Measurements from ENCODE around the gene EHMT2. TPM values are rescaled to one million over a fixed set of nuclear protein-coding genes. Genes with fewer than 3 reads are reported as not detected.
"Not testable (repeated sequence)": the region's sequence is repeated elsewhere in the genome, so short reads cannot be mapped to it uniquely, and the experiment has no call there.

The EHMT2 gene
- total RNA-seq, 1 donor, result 62.0 TPM

DNA sequence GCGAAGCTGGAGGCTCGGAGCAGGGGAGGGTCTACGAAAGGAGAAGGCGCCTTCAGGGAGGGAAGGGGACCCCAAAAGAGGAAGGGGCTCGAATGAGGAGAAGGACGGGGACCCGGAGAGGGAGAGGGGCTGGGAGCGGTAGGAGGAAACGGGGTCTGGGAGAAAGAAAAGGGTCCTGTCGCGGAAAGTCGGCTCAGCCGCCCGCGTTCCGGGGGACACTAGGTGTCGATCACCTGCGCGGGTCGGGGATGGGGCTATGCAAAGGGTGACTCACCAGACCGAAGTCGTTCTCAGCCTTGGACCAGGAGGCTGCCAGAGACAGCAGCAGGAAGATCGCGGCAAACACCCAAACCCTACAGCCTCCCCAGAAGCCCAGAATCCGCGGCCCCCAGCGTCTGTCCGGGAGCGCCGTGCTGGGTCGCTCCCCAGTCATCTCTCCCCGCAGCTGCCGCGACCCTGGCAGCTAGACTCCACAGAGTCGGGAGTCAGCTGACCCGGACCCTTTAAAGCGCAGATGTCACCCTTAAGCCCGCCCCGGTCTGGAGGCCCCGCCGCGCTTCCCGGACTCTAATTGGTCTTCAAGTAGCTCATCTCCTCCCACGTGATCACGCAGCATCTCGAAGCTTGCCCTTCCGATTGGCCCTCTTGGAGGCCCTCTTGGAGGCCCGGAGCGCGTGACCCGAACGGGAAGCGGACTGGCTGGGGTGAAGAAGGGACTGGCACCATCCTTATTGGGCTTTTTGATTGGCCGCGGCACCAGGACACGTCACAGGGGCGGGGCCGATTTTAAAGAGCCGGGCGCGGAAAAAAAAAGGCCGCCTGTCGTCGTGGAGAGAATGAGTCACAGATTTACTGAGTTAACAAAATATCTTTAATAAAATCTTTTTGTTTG is 34.9 kb downstream of the EHMT2 start, which contains the start of gene NEU1:
TSS of gene NEU1 (minus strand) at position 478 of the 892 bp plus-strand sequence. CDS start at position 433, 45 bp downstream.
- DNase-seq (ENCODE audit: low read depth), result peak; percentile 100

DNA sequence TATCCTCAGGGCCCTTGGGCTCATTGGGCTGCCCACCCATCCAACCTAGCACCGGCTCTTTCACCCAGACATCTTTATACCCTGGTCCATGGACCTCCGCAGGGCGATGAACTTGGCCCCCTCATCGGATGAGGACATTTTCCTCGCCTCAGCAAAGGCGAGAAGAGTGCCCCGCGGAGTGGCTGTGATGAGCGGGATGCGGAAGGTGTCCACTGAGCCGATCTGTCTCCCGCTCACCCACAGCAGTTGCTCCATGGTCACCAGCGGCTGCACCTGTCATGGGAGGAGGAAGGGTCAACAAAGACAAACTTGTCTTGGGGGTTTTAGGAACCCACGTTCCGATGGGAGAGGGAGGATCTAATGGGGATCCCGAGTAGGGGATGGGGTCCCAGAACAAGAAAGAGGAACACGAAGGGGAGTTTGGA is 35.6 kb downstream of the EHMT2 start:
- peak; percentile 8 for DNase-seq (ENCODE audit: low read depth)
- TF ChIP-seq, protein P1, sequence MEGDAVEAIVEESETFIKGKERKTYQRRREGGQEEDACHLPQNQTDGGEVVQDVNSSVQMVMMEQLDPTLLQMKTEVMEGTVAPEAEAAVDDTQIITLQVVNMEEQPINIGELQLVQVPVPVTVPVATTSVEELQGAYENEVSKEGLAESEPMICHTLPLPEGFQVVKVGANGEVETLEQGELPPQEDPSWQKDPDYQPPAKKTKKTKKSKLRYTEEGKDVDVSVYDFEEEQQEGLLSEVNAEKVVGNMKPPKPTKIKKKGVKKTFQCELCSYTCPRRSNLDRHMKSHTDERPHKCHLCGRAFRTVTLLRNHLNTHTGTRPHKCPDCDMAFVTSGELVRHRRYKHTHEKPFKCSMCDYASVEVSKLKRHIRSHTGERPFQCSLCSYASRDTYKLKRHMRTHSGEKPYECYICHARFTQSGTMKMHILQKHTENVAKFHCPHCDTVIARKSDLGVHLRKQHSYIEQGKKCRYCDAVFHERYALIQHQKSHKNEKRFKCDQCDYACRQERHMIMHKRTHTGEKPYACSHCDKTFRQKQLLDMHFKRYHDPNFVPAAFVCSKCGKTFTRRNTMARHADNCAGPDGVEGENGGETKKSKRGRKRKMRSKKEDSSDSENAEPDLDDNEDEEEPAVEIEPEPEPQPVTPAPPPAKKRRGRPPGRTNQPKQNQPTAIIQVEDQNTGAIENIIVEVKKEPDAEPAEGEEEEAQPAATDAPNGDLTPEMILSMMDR (IDR thresholded peaks at IDR 0.05; ENCODE audit: insufficient read depth, low read length), result no peak
- peak overlapping the region; percentile 96 for H3K4me3 ChIP-seq (ENCODE audit: low read depth, low read length)

More for the DNA sequence above, 34.9 kb downstream of the EHMT2 start, which contains the start of gene NEU1:
- TF ChIP-seq, protein P1 (IDR thresholded peaks at IDR 0.05; ENCODE audit: insufficient read depth, low read length), result no peak
- peak within 1 kb of the TSS; percentile 96 for H3K4me3 ChIP-seq (ENCODE audit: low read depth, low read length)

DNA sequence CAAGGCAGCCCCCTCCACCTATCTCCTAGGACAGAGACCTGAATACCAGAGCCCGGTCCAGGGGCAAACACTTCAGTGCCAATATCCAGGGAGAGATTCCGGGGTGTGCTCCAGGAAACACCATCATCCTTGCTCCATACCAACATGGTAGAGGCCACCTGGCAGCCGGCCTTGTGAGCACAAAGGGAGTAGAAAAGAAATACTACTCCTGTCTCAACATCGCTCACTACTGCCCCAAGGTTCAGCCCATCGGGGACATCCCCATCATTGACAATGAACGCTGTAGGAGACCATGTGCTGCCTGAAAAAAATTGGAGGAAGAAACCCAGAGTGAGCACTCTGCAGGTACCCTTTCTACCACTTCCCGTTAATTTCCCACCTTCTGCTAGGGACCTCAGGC is 36.3 kb downstream of the EHMT2 start:
- TF ChIP-seq, protein P1 (IDR thresholded peaks at IDR 0.05; ENCODE audit: insufficient read depth, low read length), result no peak

DNA sequence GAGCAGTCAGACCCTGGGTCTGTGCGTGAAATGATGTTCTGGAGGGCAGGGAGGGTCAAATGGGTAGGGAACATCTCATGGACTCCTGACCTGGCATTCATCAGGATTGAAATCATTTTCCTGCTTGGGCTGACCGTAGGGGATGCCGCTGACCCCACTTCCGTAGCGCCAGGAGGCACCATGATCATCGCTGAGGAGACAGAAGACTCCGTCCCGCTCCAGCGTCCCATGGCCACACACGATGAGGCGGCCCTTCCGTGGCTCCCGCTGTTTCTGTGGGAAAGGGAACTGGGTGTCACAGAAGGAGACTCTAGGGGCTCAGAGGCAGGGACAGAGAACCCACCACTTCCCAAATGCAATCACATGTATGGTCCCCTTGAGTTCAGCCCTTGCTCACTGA is 37.1 kb downstream of the EHMT2 start:
- TF ChIP-seq, protein P1 (IDR thresholded peaks at IDR 0.05; ENCODE audit: insufficient read depth, low read length), result no peak
- no peak for DNase-seq (ENCODE audit: low read depth)
- H3K4me3 ChIP-seq (ENCODE audit: low read depth, low read length), result no peak overlapping the region

More for the DNA sequence above, 36.3 kb downstream of the EHMT2 start:
- no peak for DNase-seq (ENCODE audit: low read depth)
- H3K4me3 ChIP-seq (ENCODE audit: low read depth, low read length), result peak overlapping the region; percentile 1

DNA sequence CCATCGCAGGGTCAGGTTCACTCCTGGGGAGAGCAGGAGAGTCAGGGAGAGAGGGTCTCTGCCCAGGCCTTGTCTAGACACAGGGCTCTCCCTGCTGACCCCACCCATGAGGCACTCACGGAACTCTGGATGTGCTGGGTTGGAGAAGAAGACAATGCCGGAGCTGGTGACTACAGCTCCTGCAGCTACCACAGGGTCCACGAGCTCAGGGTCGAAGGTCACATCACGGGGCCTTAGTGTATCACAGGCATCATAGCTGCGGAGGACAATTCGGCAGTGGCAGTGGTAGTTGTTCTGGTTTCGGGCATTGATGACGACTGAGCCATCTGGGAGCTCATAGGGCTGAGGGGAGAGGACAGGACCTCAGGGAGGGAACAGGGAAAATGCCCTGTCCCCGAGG is 37.6 kb downstream of the EHMT2 start:
- DNase-seq (ENCODE audit: low read depth), result no peak
- TF ChIP-seq, protein P1 (IDR thresholded peaks at IDR 0.05; ENCODE audit: insufficient read depth, low read length), result no peak
- no peak overlapping the region for H3K4me3 ChIP-seq (ENCODE audit: low read depth, low read length)

DNA sequence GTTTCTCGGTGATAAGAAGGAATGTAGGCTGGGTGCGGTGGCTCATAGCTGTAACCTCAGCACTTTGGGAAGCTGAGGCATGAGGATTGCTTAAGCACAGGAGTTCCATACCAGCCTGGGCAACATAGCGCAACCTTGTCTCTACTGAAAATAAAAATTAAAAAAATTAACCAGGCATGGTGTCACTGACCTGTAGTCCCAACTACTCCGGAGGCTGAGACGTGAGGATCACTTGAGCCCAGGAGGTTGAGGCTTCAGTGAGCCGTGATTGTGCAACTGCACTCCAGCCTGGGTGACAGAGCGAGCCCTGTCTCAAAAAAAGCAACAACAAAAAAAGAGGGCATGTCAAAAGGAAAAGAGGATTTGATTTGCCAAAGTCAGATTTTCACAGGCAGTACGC is 38.8 kb downstream of the EHMT2 start:
- TF ChIP-seq, protein P1 (IDR thresholded peaks at IDR 0.05; ENCODE audit: insufficient read depth, low read length), result no peak
- H3K4me3 ChIP-seq (ENCODE audit: low read depth, low read length), result no peak overlapping the region
- DNase-seq (ENCODE audit: low read depth), result no peak

DNA sequence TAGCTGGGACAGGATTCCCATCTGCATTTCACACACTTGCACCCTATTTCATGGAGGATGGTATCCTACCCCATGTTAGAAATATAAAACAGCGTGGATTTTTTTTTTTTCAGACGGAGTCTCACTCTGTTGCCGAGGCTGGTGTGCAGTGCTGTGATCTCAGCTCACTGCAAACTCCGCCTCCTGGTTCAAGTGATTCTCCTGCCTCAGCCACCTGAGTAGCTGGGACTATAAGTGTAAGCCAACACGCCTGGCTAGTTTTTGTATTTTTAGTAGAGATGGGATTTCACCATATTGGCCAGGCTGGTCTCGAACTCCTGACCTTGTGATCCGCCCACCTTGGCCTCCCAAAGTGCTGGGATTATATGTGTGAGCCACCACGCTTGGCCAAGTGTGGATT is 39.7 kb downstream of the EHMT2 start:
- H3K4me3 ChIP-seq (ENCODE audit: low read depth, low read length); DNase-seq (ENCODE audit: low read depth): not testable (repeated sequence)

DNA sequence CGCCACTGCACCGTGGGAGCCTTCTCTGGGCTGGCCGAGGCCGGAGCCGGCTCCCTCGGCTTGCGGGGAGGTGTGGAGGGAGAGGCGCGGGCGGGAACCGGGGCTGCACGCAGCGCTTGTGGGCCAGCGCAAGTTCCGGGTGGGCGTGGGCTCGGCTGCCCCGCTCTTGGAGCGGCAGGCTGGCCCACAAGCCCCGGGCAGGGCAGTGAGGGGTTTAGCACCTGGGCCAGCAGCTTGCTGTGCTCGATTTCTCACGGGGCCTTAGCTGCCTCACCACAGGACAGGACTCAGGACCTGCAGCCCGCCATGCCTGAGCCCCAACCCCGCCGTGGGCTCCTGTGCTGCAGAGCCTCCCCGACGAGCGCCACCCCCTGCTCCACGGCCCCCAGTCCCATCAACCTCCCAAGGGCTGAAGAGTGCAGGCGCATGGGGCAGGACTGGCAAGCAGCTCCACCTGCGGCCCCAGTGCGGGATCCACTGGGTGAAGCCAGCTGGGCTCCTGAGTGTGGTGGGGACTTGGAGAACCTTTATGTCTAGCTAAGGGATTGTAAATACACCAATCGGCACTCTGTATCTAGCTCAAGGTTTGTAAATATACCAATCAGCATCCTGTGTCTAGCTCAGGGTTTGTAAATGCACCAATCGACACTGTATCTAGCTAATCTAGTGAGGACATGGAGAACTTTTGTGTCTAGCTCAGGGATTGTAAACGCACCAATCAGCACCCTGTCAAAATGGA is 45.3 kb downstream of the EHMT2 start:
- not testable (repeated sequence) for DNase-seq (ENCODE audit: low read depth); H3K4me3 ChIP-seq (ENCODE audit: low read depth, low read length)

All from fibroblast of the aortic adventitia (primary cell).